HTR-8/SVneo (cell line): ENCODE results near the gene OR4F6.

Experiments
- DNase-seq: peaks from one replicate; pipeline ENCODE4 v3.0.0; 2011; ENCODE audit warnings: low spot score, mixed read lengths; ENCODE audit not compliant: insufficient read length
- FAIRE-seq: peaks from 2 replicates; lab custom pipeline; 2011; peaks lifted over from hg19 to GRCh38; lab: Jason Lieb, UNC

The OR4F6 gene

GRCh38 chr15:101803676-101804075, 367 bp downstream of the OR4F6 start:
- no peak for FAIRE-seq

GRCh38 chr15:101804375-101804774, 1.1 kb downstream of the OR4F6 start:
- DNase-seq: no peak
- no peak for FAIRE-seq

More at GRCh38 chr15:101803676-101804075, 367 bp downstream of the OR4F6 start:
- DNase-seq: no peak

GRCh38 chr15:101804941-101805340, 1.6 kb downstream of the OR4F6 start:
- DNase-seq (no peak), FAIRE-seq (no peak)

- FAIRE-seq (no peak), DNase-seq (no peak)
Measured at GRCh38 chr15:101805605-101806345, 2.5 kb downstream of the OR4F6 start.

GRCh38 chr15:101807345-101807945, 4.1 kb downstream of the OR4F6 start:
- DNase-seq: no peak
- no peak for FAIRE-seq

GRCh38 chr15:101808201-101808600, 4.9 kb downstream of the OR4F6 start:
- FAIRE-seq: no peak
- no peak for DNase-seq

- no peak for DNase-seq
- no peak for FAIRE-seq
Measured at GRCh38 chr15:101810456-101810855, 7.1 kb downstream of the OR4F6 start.

- peak; percentile 1 for DNase-seq
Measured at GRCh38 chr15:101810876-101811275, 7.6 kb downstream of the OR4F6 start.

GRCh38 chr15:101811902-101812301, 8.6 kb downstream of the OR4F6 start, which contains the start of gene OR4F15:
TSS of gene OR4F15 (plus strand) at chr15:101812202. CDS start at chr15:101818187, 5,985 bp downstream.
- FAIRE-seq (no peak), DNase-seq (no peak)

More at GRCh38 chr15:101810876-101811275, 7.6 kb downstream of the OR4F6 start:
- FAIRE-seq: no peak

GRCh38 chr15:101813803-101814534, 10.7 kb downstream of the OR4F6 start:
- DNase-seq: no peak
- FAIRE-seq: no peak

- DNase-seq (no peak), FAIRE-seq (no peak)
Measured at GRCh38 chr15:101820781-101821180, 17.5 kb downstream of the OR4F6 start.

- FAIRE-seq (no peak), DNase-seq (no peak)
Measured at GRCh38 chr15:101827257-101827656, 23.9 kb downstream of the OR4F6 start.

GRCh38 chr15:101828774-101829173, 25.5 kb downstream of the OR4F6 start:
- FAIRE-seq: no peak
- DNase-seq: no peak

- FAIRE-seq (no peak), DNase-seq (no peak)
Measured at GRCh38 chr15:101841656-101842055, 38.3 kb downstream of the OR4F6 start.

GRCh38 chr15:101844916-101845315, 41.6 kb downstream of the OR4F6 start:
- no peak for DNase-seq
- no peak for FAIRE-seq

- DNase-seq: no peak
- no peak for FAIRE-seq
Measured at GRCh38 chr15:101852356-101852755, 49.0 kb downstream of the OR4F6 start.
